HT1080 (cell line): Measurements from ENCODE around the gene WLS. TPM values are rescaled to one million over a fixed set of nuclear protein-coding genes. Genes with fewer than 3 reads are reported as not detected.
A peak's percentile ranks its signal among the peaks of the same experiment; 100 is the strongest.

Experiments used
- DNase-seq: peaks from one replicate; pipeline ENCODE4 v3.0.0-alpha.2; 2015; ENCODE audit warnings: low read depth
- small RNA-seq: library from RNA; depleted of rRNA; stranded (forward); fragments of <200 nt; gene quantifications from one replicate; pipeline ENCODE3, GENCODE V24; 2014
- total RNA-seq: library from RNA; depleted of rRNA; stranded (reverse); fragments of >200 nt; shearing (Covaris generic); gene quantifications from 2 replicates; pipeline ENCODE4 v1.2.3, GENCODE V29; 2014; rRNA removed

The WLS gene
- total RNA-seq, 1 experiment from 2014 or later = 61.4 TPM

DNA sequence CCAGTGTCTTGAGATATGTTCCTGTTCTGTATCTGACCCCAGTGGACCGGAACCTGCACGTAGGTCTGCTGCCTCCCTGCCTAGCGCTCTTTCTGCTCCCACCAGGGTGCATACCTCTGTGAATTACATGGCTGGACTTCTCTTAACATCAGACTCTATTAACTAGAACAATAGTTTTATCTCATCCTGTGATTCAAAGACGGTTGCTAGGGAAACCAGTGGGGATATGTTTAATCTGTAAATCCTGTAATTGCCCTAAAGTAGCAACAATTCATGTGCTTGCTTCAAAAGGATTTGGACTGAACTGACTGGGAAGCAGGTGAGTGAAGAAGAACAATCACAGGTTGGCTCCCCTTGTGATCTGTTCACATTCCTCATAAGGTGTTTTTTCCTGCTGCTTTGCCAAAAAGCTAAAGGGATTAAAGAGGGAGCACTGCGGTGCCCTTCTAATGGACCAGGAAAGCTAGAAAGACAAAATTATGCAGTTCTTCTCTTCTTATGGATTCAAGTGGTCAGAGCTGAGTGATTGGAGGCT is 129.2 kb downstream of the WLS start:
- DNase-seq = no peak

DNA sequence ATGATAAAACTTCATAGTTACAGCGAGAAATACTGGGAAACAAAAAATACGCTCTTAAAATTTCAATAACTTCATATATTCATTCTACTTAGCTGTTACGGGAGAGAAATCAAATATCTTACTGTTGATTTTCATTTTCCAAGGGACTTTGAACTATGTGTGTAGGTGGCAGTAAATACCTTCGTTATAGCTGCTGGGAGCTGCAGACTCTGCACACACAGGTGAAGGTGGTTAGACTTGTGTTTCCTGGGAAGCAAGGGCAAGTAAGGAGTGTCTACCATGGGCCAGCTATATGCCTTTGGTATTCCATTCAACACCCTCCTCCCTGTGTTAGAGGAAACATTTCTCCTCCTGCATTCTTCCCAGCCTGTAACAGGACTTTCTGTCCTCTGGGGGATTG is 130.5 kb downstream of the WLS start:
- DNase-seq = no peak

DNA sequence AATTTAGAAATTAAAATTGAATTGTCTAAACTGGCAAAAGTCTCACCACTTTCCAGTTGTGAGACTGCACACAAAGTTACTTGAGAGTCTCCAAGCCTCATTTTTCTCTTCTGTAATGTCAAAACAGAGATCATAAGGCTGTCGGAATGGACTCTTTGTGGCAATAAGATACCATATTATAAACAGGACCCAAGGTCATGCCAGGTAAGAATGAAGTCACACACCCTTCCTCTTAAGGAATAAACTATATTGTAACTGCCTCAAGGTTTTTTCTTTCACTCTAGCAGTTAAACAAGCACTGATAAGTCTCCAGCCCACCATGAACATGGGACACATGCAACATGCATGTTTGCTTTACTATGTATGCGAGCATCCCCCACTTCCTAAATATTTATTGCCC is 131.8 kb downstream of the WLS start:
- DNase-seq = no peak

DNA sequence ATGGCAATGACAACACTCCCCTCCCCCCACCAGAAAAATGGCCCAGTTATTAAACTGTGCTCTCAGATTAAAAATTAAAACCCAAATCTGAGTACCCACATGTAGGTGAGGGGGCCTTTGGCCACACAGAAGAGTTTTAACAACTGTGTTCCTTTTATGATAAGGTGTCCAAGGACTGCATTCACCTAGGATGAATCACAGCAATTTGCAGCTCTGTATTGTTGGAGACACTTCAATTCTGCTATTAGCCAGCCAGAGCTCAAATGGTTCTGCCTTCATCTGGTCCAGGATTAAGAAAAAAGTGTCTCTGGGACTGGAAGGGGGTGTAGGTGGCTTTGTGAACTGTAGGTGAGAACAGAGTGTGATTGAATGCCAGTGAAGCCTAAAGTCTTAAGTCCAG is 138.6 kb downstream of the WLS start:
- DNase-seq = peak; percentile 19

DNA sequence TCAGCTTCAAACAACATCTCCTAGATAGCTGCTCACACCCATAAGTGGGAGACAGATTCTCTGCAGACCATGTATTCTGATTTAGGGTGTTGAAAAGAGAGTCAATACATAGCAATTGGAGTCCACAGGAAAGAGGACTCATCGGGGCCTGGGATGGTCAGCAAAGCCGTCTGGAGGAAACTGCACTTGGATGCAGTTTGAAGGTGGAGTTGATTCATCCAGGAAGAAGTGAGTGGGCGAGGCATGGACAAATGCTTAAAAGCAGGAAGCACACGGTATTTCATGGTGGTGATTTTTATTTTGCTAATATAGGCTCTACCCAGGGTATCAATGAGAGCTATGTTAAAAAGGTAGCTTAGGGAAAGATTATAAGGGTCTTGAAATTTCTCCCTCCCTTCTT is 145.1 kb downstream of the WLS start:
- peak; percentile 57 for DNase-seq

DNA sequence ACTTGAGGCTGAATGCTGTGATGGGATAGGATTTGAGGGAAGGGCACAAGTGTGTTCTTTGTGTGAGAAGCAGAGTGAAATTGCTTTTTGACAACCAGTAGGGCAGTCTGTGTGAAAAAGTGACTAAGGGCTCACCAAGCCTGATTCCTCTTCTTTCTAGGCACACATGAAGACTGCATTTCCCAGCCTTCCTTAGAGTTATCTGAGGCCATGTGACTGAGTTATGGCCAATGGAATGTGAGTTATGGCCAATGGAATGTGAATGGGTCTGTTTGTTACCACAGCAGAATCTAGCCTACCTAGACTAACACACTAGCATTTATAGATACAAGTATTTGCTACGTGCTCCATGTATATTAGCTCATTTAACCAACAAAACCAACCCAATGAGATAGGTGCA is 146.6 kb downstream of the WLS start:
- no peak for DNase-seq

DNA sequence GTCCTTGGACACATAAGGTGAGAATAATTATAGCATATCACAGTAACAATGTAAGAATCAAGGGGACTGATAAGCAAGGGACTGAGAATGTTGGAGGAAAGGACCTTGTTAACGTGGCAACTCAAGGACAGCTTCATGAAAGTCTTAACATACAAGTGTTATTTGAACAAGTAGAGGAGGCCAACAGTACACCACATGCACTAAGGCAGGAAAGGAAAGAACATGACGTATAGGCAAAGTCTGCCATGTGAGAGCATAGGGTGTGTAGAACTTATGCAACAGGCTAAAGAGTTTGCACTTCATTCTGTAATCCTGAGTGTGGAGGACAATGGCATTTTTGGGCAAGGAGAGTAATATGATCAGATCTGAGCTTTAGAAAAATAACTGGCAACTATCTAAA is 148.6 kb downstream of the WLS start:
- no peak for DNase-seq

DNA sequence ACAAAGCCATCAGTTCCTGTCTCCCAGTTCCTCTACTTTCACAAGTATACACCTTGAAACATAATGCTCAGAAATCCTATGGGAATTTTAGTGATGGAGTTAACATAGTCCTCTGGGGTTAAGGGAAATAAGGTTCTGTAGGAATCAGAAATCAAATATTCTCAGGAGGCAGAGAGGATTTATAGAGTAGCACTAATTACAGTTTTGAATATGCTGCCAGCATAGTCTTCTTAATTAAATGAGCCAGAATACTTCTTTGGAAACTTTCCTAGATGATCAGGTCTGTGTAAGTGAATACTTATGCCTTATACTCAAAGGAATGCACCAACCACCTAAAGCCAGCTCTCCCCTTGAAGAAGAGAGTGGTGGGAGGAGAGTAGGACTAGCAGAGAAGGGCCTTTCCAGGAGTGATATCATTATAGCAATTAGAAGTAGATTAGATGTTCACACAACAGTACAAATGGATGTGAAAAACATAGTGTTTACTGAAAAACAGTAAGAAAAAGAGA is 150.5 kb downstream of the WLS start:
- no peak for DNase-seq

DNA sequence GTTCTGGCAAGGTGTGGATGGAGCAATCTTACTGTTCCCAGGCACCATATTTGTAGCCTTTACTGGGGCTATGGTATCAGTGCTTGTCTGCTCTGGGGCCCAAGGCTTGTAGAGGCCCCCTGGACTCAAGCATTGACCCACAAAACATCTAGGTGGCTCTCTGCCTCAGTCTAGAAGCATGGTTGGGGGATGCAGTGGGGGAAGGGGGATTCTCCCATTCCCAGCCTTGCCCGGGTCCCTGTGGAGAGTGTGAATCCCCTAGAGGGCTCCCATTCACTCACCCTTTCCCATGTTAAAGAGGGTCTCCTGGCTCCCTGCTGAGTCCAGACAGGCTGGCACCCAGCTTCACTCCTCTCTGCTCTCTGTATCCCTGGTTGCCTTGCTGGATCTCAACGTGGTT is 153.7 kb downstream of the WLS start:
- no peak for DNase-seq

Small RNAs within 50 kb of the gene (small RNA-seq; reads per million reads assigned to genes)
- gene COX6B1P7 (not detected), gene MIR1262 (0.34 reads per million, percentile 38 among the genes with 10 or more reads in this experiment)

Other genes starting within 250 kb of the WLS start
- gene DIRAS3, start 181.9 kb downstream of the WLS start, total RNA-seq = 0.14 TPM in 1 of 2 replicates, not detected in the other
- gene RPE65, start 217.4 kb upstream of the WLS start, total RNA-seq = not detected in 2 replicates